Urothelium cell line (cell line): Measurements from ENCODE around the gene ESRP2.

ENCODE experiments used
- DNase-seq: peaks from one replicate; pipeline ENCODE4 v3.0.0; 2011; ENCODE audit warnings: low spot score, mixed read lengths
- FAIRE-seq: peaks from 2 replicates; lab custom pipeline; 2011; peaks lifted over from hg19 to GRCh38; lab: Jason Lieb, UNC

Gene ESRP2

DNA sequence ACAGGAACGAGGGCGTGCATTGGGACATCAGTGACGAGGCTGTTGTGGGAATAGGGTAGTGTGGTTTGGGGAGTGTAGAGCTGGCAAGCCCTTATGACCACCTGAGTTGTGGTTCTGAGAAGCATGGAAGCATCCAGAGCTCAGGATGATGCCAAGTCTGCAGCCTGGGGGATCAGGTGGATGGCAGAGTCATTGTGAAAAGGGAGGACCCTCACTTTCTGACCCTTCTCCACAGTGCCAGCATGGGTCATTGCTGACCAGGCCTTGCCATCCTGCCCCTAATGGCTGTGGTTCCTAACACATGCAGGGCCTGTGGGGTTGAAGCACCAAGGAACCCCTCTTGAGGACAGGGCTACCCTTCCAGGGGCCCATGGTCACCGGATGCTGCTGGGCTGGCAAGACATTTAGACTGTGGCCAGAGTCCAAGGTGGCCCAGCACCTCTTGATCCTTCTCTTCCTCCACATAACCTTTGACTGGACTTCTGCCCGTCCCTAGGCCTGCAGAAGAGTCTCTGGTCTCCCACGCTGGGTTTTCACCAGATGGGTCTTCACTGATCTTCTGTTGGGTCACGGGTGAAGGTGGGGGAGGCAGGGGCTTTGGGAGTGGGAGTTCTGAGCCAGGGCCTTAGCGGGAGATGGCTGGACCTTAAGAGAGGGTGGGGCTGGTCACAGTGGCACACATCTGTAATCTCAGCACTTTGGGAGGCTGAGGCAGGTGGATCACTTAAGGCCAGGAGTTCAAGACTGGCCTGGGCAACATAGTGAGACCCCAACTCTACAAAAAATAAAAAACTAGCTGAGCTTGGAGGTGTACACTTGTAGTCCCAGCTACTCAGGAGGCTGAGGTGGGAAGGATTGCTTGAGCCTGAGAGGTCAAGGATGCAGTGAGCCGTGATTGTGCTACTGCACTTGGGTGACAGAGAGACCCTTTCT, 7.3 kb upstream of the ESRP2 start:
- FAIRE-seq: no peak
- DNase-seq: no peak

DNA sequence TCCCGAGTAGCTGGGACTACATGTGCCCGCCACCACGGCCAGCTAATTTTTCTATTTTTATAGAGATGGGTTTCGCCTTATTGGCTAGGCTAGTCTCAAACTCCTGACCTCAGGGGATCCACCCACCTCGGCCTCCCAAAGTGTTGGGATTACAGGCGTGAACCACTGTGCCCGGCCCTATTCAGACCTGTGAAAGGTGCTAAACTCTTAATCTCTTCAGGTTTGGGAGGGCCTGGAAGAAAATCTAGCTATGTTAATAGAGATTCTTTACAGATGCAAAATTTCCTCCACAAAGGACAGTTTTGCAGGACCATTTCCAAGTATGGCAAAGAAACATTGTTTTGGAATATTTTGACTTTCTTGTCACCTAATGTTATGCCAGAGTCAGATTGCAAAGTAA, 6.2 kb upstream of the ESRP2 start:
- no peak for FAIRE-seq

DNA sequence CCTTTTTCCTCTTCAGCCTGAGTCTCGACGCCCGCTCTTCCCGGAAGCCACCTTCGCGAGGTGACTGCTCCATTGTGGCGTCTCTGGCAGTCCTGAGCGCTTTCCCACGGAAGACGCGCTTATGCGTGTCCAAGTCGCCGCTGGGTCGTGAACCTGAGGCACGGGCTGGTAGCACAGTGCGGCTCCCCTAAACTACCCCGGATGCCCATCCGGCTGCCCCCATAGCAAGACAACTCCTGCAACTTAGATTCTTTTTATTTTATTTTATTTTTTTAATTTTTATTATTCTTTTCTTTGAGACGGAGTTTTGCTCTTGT, 2.1 kb upstream of the ESRP2 start:
- FAIRE-seq: no peak

More for the DNA sequence above, 6.2 kb upstream of the ESRP2 start:
- DNase-seq: no peak

DNA sequence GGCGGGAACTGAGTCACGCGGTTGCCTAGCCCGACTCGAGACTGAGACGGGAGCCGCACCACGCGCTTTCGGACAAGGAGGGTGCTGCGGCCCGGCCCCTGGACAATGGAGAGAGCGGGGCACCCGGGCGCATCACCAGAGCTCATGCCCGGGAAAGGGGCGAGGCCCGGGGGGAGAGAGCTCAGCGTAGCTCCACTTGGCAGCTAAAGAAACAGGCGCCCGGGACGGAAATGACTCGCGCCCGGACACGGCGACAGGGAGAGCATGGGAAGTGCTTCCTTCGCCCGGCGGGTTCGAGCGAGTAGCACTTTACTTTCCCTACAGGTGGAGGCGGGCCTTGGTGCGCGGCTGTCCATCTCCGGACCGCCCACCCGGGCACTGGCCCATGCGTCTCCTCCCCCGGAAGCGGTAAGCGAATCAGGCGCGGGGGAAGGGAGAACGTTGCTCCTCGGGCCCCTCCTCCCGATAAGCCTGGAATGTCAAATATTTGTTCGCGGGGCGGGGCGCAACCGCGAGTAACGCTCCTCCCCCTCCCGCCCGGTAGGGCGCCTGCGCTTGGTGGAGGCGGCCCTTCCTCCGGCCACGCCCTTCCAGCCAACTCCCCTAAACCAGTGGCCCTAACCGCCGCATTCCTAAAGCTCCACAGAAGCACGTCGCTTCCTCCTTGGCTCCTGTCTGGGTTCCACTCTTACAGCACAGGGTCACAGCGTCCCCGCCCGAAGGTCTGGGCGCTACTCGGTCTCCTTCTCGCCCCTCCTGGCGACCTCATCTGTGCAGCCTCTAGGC, 1.5 kb upstream of the ESRP2 start:
- DNase-seq: peak; percentile 99
- FAIRE-seq: peak; percentile 23

More for the DNA sequence above, 2.1 kb upstream of the ESRP2 start:
- DNase-seq: no peak

DNA sequence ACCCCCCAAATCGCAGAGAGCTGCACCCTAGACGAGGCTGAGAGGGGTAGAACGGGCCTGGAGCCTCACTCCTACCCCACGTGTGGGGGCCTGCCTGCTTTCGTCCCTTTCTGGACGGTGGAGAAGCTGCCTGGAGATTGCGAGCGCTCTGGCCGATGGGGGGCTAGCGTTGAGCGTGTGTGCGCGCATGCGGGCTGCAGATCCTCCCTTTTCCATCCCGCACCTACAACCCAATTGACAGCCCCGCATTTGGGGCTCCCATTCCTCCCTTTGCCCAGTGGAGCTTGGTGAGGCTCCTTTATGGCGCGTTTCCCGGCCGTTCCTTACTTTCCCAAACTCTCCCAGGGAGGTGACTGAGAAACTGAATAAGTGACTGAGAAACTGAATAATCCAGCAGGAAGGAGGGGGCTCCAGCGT, 907 bp upstream of the ESRP2 start:
- DNase-seq (no peak), FAIRE-seq (no peak)

DNA sequence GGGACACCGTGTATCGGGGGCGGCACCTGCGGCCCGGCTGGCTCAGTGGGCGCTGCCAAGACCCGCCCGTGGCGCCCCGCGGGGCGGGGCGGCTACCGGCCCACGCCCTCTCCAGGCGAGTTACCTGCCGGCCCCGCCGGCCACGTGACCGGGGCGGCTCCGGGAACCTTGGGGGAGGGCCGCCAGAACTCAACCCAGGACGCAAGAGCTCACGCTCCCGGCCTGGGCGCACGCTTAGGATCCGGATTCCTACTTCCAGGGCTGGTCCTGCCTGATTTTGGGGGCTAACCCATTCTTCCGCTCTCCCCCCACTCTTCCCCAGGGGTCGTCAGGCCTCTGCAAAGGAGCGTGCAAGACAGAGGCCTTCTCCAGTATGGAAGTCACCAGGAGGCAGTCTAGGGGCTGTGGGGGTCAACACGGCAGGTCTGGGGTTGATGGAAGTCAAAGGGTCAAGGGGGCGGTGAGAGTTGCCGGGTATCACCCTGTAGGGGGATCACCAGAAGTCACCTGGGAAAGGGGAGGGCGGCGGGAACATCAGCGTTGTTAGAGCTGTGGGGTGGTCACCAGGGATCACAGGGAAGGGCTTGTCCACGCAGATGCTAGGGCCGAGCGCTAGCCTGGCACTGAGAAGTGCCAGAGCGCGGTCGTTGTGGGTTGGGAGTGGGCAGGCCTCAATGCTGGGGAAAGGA, 354 bp upstream of the ESRP2 start:
- DNase-seq: no peak
- FAIRE-seq: no peak

DNA sequence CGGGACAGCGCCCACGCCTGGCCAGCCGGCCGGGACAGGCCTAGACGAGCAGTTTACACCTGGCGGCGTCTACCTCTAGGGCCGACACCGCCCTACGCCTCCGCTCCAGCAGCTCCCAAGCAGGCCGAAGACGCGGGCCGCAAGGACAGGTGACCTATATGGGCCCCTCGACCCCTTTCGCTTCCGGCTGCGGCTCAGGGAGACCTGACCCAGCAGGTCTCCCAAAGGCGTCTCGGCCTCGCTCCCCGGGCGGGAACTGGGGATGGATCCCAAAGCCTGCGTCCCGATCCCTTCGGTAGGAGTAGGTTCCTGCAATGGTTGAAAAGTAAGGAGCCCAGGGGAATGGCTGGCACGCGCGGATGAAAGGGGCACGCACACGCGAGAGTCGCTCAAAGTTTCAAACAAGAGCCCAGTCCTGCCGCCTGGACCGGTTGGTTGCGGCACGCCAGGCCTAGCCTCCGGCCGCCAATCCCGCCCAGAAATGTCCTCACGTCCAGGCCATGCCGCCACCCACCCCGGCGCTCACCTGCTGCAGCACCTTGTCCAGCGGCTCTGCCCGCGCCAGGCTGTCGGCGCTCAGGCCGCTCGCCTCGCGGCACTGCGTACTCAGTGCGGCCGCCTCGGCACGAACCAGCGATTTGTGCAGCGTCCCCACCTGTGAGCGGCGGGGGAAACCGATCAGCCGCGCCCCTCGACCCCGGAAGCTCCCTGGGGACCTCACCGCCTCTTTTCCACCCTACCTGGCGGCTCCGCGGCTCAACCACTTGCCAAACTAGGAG, 630 bp downstream of the ESRP2 start:
- FAIRE-seq (no peak), DNase-seq (no peak)

DNA sequence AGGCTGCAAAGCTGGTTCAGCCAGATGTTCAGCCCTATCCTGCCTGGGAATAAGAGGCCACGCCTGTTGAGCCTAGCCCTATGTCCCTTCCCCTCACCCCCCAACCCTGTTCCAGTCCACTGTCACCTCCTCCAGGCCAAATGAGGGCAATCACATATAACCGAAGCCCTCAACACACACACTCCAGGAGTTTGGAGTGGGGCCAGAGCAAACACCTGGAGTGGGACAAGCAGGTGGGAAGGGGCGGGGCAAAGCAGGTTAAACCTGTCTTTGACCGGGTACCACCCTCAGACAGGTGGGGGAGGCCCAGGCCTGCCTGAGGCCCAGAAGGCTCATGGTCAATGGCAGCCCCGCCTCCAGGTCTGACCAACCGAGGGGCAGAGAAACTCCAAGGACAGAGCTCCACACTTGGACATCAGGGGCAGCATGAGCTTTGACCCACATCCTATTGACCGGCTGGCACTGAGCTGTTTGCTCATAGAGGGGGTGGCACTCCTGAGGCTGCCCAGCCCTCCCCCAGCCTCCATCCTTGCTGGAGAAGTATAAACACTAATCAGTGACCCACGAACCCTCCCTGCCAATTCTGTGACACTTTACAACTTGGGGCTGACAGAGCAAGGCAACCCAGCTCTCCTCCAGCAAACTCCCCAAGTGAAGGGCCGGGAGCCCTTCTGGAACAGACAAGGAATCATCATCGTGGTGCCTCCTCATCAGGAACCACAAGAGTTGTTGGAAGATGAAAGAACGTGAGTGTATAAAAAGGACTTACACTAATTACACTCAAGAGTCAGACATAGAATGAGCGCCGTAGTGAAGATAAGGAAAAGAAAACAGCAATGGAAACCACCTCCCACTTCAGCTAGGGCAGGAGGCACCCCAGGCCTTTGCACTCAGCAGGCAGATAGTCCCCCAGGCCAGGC, 1.5 kb downstream of the ESRP2 start:
- DNase-seq: no peak
- no peak for FAIRE-seq

DNA sequence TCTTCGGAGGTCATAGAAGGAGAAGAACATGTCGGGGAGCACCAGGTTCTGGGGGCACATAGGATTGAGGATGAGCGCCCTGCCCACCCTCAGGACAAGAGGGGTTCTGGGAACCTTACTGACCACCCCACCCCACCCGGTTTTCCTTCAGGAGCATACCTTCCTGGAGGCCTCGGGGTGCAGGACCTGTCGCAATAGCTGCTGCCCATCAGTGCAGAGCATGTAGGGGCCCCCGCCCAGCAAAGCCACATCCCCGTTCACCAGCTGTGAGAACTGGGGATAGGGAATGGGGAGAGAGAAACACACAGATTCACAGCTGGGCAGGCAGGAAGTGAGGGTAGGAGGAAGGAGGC, 2.1 kb downstream of the ESRP2 start:
- DNase-seq (no peak), FAIRE-seq (no peak)

DNA sequence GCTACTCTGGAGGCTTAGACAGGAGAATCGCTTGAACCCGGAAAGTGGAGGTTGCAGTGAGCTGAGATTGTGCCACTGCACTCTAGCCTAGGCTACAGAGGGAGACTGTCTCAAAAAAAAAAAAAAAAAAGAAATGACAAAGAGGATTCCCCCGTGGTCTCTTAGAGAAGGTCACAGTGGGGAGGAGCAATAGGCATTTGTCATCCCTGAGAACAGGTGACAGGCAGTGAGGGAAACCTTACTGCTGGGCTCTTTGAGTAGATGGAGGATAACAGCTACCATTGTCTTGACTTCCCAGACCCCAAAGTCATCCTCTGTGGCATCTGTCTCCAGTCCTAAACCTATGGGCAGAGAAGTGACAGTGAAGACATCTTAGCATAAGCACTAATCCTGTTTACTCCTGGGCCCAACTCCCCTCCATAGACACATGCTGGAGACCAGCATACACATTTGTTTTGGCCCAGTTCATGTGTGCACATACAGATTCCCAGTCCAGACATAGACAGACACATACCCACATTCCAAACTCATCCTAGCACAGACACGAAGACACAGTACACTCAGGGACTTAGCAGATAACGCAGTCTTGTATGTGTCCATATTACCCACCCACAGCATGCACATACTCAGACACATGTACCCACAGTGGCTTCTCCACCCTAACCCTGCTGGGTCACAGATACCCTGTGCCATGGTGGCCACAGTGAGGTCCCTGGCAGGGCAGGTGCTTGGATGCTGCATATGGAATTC, 2.7 kb downstream of the ESRP2 start:
- FAIRE-seq: no peak
- no peak for DNase-seq

DNA sequence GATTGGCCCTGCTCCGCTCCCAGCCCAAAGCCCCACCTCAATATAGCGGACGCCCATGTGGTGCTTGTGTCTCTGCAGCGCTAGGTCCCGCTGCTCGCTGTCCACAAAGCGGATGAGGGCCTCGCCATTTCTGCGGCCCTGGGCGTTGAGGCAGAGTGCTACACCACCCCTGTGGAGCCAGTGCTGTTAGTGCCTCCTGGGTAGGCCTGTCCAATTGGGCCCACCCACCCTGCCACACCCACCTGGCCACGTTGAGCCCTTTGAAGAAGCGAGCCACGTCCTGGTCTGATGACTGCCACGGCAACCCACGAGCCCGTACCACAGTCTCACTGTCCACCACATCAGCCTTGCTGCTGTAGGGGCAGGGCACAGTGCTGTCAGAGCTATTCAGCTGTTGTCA, 3.6 kb downstream of the ESRP2 start:
- FAIRE-seq (no peak), DNase-seq (no peak)

DNA sequence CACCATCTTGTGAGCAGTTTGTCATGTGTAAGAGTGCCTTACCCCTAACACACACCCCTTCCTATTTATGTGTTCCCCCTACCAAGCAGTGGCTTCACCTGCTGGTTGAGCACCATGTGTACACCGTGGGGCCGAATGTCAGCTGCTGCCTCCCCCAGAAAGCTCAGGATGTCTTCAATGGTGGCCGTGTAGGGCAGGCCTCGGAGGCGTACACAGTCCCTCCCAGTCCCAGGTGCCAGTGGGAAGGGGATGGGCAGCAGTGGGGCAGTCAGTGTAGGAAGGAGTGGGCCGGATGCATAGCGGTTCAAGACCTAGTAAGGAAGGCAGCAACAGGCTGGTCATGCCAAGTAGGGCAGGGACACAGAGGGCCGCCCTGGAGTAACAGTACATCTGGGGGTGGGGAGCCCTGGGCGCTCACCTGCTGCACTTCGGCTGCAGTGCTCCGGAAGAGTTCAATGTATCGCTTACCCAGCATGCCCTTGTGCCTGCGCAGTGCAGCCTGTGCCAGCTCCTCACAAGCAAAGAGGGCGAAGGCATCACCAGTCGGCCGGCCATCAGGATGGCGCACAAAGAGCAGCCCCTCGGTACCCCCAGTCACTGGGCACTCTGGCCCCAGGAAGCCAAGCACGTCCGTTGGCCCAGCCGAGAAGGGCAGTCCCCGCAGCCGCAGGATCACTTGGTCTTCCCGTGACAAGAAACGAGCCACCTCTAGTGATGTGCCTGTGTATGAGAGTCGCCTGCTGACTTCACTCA, 4.4 kb downstream of the ESRP2 start:
- DNase-seq: no peak
- FAIRE-seq: no peak

DNA sequence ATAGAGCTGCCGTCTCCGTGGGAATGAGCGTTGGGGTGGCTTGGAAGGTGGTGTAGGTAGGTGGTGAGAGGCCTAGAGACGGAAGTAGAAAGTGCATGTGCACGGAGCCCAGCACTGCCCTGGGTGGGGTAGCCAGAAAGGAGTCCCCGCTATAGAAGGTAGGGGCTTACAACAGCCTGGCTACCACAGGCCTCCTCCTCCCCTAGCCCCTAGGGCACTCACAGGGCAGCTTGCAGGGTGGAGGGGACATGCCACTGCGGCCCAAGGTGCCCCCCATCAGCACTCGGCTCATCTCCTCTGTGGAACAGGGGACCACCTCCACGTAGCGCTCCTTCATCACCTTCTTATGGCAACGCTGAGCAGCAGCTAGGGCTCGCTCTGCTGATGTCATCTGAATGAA, 5.0 kb downstream of the ESRP2 start:
- no peak for FAIRE-seq
- DNase-seq: no peak

DNA sequence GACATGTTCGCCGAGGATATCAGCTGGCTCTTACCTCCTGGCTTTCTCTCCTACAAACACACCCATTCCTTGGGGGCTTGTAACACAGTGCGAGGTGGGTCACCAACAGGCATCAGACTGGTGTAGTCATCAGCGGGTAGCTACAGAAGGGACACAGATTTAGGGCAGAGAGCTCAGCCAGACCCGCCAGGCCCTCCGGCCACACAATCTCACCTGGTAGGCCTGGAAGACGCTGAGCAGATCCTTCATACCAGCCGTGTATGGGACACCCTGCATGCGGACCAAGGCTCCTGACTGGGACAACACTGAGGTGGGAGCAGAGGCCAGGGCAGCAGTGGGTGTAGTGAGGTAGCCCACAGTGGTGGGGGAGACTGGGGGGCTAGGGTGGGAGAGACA, 5.8 kb downstream of the ESRP2 start:
- FAIRE-seq (peak; percentile 56), DNase-seq (no peak)

DNA sequence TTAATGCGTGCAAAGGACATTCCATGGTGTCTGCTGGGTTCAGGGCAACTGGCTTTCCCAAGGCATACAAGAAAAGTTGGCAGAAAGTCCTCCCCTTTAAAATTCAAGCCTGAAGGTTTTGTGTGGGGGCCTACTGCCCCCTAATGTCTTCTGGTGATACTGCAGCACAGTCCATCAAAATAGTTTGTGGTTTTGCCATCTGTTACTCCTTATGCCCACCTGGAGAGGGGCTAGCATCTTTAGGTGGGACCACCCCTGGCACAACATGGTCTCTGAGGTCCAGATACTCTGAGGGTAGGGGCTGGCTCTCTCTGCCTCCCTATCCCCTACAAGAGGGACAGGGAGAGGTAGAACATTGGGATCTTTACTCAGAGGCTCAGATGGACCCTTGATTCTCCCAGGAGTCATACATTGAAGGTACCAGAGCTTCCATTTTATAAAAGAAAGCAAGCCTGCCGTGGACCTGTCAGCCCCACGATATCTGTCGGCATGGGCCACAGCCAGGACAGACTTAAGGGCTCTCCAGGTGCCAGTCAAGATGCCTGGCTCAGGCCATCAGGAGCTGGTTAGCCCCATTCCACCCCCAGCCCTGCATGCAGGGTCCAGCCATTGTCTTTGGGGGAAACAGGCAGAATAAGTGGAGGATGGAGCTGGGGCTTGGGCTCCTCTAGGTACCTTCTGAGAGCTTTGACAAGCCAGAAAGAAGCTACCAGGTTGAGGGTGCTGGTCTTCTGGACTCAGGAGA, 6.3 kb downstream of the ESRP2 start:
- peak; percentile 66 for DNase-seq
- FAIRE-seq: no peak

DNA sequence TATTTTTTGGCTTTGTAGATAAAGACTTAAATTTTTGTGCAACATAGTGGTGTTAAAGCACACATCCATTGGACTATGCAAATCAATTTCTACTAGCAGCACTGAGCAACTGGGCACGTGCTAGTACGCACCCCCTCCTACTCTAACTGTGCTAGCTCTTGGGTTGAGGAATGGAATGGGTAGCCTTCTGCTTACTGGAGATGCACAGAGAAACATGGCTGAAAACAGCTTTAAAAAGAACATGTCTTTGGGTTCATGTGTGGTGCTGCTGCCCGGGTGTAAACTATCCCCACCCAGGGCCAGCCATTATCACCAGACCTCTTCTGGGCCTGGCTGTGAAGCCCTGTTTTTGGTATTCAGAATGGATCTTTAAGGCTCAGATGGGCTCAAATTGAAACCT, 7.3 kb downstream of the ESRP2 start:
- DNase-seq (no peak), FAIRE-seq (no peak)

DNA sequence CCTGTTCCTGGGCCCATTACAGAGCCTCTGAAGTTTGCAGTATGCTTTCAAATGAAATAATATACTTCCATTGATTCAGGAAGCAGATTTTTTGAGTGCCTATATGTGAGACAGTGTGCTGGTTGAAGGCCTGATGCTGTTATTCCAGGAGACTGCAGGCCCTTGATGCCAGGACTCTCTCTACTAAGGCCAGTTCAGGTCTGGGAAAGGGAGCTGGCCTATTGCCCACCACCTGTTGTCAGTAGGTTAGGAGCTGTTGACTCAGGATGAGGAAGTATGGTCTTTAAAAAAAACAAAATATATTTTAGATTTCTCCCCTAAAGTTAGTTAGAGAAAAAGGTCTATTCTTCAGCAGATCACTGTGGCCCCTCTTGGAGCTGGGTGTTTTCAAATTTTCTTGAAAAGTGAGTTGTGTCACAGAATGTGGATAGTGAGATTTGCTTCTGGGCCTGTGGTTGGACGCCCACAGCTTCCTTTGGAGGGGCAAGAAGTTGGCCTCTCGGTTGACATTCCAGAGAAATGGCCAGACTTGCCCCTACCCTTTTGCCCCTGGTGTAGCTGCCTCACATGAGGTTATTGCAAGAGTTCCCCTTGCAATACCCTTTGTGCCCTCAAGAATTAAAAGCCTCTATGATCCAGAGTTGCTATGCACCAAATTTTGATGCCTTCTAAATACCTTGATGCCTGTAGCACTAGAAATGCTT, 7.9 kb downstream of the ESRP2 start:
- no peak for DNase-seq
- no peak for FAIRE-seq
